HCEC 1CT (cell line): ENCODE measurements around the gene AUTS2.

Source experiments
- DNase-seq: peaks from one replicate; pipeline ENCODE4 v3.0.0-alpha.2; 2017

AUTS2 gene

DNA sequence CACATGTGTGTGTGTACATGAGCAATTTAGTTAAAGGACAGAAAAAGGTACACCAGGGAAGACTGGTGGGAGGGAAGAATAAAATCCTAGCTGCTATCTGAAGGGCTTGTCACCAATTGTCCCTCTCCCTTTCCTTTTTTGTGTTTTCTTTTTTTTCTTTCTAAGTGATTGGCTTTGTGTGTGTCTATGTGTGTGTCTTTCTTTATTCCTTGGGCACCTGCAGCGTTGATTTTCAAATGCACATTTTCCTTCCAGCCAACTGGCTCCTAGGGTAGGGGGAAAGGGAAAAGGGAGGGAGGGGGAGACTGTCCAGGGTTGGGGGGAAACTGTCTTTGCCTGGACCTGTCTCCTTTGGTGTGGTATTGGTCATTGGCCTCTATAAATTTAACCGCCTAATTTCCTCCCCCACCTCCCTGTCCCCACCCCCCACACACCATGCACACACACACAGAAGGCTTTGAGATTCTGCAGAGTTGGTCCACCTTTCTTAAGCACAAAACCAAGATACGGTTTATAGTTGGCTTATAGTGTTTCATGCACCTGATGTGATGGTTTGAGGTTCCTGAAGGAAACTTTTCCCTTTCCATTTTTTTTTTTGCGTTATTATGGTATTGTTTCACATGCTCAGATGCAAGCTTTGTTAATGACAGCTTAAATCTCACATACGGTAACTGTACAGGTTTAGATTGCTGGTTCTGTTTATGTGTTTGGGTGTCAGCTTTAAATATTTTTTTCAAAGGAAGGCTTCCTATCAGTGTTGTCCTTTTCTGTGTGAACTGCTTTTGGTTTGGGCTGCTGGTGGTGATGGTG is 2.6 kb downstream of the AUTS2 start:
- DNase-seq: no peak

DNA sequence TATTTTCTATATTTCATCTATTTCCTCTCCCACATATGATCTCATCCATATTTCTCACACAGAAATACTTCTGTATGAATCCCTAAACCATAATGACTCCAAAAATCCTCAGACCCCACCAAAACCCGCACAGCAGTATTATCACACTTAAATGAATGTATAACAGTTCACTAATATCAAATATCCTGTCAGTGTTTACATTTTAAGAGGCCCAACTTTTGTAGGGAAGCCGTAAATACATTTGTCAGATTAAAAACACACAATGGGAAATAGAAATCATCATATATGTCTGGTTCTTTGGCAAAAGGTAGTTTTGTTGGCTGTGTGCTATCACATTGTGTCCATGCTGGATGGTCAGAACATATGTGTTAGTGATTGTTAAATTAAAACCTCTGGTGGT is 4.2 kb downstream of the AUTS2 start:
- no peak for DNase-seq

DNA sequence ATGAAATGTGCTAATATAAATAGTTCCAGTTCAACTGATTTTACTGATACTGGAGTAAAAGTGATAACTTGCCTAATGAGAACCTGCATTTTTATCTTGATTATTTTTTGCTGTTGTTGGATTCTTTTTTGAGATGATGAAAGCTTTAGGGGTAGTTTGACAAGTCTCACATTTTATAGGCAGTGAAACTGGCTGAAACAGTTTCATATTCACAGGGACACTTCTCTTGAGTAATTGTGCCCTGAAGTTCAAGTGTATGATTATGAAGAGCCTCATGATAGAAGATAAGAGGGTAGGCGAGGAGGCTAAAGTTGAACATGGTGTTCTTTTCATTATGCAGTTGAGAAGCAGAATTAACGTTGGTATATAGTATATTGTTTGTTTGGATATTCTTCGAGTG is 5.1 kb downstream of the AUTS2 start:
- DNase-seq: no peak

- DNase-seq: no peak
Observed at GRCh38 chr7:69603937-69604494, 5.7 kb downstream of the AUTS2 start.

DNA sequence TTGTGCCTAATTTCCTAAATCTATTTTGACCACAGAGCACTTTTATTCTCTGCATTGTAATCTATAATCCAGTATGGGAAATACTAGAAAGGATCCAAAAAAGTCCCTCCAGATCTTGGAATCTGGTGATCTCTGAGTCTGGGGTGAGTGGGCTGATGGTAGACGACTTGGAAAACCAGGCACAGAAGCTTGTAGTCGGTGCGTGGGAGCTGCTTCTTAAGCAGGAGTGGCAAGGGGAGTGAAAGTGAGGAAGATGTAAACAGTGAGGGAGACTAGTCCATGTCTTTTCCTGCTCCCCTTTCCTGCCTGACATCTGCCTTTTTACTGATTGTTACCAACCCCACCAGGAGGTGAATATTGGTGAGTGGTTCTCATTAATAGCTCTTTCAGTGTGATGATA is 6.8 kb downstream of the AUTS2 start:
- DNase-seq: no peak

DNA sequence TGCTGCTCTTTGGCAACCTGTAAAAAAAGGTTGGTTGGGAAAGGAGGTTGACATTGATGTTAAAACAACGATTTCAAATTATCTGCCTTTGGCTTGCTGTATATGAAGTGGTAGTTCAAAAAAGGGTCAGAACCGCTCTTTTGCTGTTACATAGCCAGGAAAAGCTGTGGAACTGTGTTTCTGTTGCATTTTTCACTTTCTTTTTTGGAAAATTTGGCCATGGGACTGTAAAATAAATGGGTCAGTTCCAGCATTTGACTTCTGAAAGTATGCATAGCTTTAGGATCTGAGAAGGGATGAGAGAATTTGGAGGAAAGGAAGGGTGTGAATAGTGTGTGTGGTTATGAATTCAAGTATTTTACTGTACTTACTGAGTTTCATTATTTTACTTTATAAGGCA is 7.3 kb downstream of the AUTS2 start:
- no peak for DNase-seq

DNA sequence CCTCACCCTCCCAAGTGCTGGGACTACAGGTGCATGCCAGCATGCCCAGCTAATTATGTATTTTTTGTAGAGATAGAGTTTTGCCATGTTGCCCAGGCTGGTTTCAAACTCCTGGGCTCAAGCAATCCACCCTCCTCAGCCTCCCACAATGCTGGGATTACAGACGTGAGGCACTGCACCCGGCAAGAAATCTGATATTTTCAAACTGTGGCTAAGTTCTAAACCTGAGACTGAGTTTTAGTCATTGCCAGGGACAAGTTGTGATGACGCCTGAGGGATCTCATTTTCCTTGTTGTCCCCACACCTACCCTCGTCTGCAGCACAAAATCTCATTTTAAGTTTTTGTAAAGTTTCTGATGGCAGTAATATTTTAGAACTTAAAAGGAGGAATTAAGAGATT is 9.8 kb downstream of the AUTS2 start:
- no peak for DNase-seq

- no peak for DNase-seq
Observed at GRCh38 chr7:69608878-69609277, 10.6 kb downstream of the AUTS2 start.

DNA sequence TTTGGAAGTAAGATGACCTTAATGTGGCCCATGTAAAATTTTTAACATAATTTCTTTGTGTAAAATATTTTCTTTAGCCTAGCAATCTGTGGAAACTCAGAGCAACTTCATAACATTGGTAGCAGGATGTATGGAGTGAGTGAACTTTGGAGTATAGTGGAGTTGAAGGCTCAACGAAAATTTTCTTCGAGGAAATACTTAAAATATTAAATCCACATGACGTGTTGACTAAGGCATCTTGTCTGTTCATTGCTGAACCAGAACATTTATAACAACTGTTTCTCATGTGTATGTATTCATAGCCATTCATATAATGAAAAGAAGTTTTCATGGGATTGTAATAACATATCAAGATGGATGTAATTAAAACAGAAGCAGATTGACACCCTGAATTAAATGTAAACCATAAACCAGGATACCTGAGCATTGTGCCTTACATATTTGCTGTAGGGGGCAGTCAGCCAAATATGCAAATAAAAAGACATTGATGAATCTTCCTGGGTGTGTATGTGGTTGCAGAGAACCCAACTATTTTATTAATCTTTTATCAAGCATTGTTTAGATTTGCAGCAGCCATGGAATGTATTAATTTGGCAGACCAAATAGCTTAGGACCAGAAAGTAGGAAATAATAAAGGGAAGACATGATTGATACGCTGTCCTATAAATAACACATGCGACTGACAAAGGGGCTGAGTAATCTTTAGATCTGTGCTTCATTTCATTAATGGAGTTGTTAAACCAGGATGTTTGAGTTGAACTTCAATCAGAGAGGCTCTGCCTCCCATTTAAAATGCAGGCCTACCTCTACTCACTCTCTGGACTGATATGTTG is 11.5 kb downstream of the AUTS2 start:
- no peak for DNase-seq

DNA sequence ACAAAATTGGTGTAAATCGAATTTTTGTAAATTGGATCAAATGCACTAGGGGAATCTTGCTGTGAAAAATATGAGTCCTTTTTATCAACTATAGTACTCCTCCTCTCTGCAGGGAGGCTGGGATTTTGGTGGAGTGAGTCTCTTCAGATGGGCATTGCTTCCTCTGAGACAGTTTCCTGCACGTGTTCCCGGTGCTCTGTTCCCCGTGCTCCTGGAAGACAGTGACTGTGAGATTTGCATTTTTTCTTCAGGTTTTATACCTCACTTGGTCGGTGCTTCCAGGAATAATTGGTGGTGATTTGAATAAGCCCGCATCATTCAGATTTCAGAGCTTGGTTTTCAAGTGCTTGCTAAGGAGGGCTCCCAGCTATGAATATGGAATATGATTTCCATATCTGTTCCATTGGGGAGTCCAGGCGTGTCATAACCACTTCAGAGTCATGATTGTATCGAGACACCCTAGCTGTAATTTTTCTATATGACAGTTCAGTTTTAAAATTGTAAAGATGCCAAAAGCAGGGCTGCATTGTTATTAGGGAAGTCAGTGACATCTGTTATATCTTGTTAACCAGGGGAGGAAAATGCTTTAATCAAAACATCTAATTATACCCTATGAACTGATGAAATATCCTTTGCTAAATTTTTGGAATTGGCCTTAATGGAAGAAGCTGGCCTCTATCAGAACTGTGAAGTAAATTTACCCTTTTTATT is 12.3 kb downstream of the AUTS2 start:
- no peak for DNase-seq

GRCh38 chr7:69612981-69613380 is 14.7 kb downstream of the AUTS2 start:
- DNase-seq: no peak

DNA sequence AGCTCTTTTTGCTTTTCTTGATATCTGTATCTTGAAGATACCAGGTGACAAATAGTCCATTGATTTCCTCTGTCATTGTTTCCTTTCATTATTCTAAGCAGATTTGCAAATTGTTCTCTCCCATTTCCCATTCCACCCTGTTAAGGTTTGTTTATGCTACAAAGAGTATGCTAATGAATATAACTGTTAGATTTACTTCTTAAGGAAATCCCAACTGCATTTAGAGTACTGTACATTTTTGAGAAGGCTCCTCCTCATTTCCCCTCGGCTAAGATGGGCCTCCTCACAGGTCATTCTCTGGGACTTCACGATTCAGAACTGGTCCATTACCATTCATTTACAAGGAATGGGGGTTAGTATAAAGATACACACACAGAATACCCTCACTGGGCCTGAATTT is 15.6 kb downstream of the AUTS2 start:
- no peak for DNase-seq

GRCh38 chr7:69615685-69616084 is 17.4 kb downstream of the AUTS2 start:
- no peak for DNase-seq

- DNase-seq: no peak
Observed at GRCh38 chr7:69617364-69617763, 19.1 kb downstream of the AUTS2 start.

DNA sequence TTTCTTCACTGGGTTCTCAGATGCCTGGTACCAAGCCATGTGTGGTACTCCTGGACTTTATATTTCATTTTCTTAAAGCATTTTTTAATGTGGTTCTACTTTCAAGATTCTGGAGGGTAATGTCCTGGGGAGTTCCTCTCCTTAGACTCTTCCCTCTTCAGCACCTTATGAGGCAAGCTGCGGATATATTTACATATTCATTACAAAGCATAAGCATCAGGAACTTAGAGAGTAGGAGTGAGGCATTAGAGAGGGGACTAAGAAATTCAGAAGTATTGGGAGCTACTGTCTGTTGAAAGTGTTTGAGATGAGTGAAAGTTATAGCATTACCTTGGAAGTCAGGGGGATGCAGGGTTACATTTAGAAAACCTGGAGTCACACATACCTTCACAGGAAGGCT is 20.8 kb downstream of the AUTS2 start:
- DNase-seq: no peak

GRCh38 chr7:69619635-69620034 is 21.4 kb downstream of the AUTS2 start:
- DNase-seq: no peak

GRCh38 chr7:69620063-69620462 is 21.8 kb downstream of the AUTS2 start:
- no peak for DNase-seq

GRCh38 chr7:69620650-69621049 is 22.4 kb downstream of the AUTS2 start:
- no peak for DNase-seq

GRCh38 chr7:69622014-69622835 is 23.9 kb downstream of the AUTS2 start:
- no peak for DNase-seq

GRCh38 chr7:69622960-69623359 is 24.7 kb downstream of the AUTS2 start:
- no peak for DNase-seq

DNA sequence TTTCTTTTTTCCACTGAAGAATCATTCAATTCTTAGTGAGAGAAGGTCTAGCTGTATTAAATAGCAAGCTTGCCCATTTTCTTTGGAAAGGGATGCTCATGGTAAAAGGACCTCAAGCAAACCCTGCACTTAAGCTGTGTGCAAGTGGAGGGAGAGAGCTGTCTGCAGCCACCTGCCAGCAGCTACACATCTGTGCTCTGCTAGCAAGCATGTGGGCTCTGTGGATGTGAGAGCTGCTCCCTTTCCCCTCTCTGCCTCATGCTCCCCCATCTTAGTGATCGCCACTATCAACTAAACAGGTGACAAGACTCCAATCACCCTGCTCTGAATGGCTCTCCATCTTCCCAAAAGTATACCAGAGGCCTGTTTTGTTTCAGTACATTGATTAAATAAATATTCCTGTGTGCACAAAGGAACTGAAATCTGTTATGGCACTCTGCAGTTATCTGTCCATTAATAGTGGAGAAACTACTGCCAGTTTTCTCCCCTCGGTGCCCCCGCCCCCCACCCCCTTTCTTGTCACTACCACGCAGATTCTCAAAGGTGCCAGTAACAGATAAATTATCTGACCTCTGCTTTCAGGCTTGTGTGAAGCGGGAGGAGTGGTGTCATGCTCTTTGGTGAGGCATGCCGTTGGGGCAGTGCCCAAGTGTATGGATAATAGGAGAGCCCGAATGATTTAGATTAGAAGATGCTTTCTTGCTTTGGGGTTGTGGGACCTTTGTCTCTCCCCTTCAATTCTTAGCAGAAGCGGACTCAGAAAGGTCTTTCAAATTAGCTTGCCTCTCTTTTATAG is 26.4 kb downstream of the AUTS2 start:
- no peak for DNase-seq

GRCh38 chr7:69625238-69625637 is 27.0 kb downstream of the AUTS2 start:
- no peak for DNase-seq
